ENCODE results near the gene RPL18.

RPL18 gene

GRCh38 chr19:48625891-48626327, 6.9 kb upstream of the RPL18 start:
- peaks cover 7% of the 10 kb centered on the region; the same call in 1 of the 2 replicates for H3K79me2 ChIP-seq (ENCODE audit: insufficient read depth, low read length)
- H3K9me3 ChIP-seq (ENCODE audit: insufficient read depth, low read depth, low read length): no peaks in the 10 kb centered on the region
- no peak overlapping the region for H3K4me2 ChIP-seq (ENCODE audit: low read depth, low read length, poor library complexity, severe bottlenecking)
- H3K4me3 ChIP-seq (ENCODE audit: low read length, poor library complexity, severe bottlenecking): no peak overlapping the region
- peaks cover 4% of the 10 kb centered on the region for H4K20me1 ChIP-seq (ENCODE audit: insufficient read depth, low read length, poor library complexity, severe bottlenecking)
- no peaks in the 10 kb centered on the region for H3K27me3 ChIP-seq (ENCODE audit: insufficient read depth, low read length, poor library complexity, severe bottlenecking)
- H3K9me2 ChIP-seq (replicated peaks; ENCODE audit: low read depth, low read length): no peaks in the 10 kb centered on the region
- H3K36me3 ChIP-seq (ENCODE audit: insufficient read depth, low read length): peaks cover 7% of the 10 kb centered on the region; the same call in 1 of the 2 replicates
- peaks cover 14% of the 10 kb centered on the region for H3K4me1 ChIP-seq (ENCODE audit: insufficient read depth, low read length, poor library complexity, severe bottlenecking)
- TF ChIP-seq, protein P1, sequence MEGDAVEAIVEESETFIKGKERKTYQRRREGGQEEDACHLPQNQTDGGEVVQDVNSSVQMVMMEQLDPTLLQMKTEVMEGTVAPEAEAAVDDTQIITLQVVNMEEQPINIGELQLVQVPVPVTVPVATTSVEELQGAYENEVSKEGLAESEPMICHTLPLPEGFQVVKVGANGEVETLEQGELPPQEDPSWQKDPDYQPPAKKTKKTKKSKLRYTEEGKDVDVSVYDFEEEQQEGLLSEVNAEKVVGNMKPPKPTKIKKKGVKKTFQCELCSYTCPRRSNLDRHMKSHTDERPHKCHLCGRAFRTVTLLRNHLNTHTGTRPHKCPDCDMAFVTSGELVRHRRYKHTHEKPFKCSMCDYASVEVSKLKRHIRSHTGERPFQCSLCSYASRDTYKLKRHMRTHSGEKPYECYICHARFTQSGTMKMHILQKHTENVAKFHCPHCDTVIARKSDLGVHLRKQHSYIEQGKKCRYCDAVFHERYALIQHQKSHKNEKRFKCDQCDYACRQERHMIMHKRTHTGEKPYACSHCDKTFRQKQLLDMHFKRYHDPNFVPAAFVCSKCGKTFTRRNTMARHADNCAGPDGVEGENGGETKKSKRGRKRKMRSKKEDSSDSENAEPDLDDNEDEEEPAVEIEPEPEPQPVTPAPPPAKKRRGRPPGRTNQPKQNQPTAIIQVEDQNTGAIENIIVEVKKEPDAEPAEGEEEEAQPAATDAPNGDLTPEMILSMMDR (conservative IDR thresholded peaks at IDR 0.05; ENCODE audit: low read length): no peak
- TF ChIP-seq EZH2phosphoT487 (IDR thresholded peaks at IDR 0.05; ENCODE audit: borderline replicate concordance): no peak
- no peak overlapping the region for H2AFZ ChIP-seq (ENCODE audit: low read length)
- no peaks in the 10 kb centered on the region for H3F3A ChIP-seq (ENCODE audit: low read depth)
- H3K9ac ChIP-seq (ENCODE audit: low read depth, low read length, poor library complexity, severe bottlenecking): no peak overlapping the region

DNA sequence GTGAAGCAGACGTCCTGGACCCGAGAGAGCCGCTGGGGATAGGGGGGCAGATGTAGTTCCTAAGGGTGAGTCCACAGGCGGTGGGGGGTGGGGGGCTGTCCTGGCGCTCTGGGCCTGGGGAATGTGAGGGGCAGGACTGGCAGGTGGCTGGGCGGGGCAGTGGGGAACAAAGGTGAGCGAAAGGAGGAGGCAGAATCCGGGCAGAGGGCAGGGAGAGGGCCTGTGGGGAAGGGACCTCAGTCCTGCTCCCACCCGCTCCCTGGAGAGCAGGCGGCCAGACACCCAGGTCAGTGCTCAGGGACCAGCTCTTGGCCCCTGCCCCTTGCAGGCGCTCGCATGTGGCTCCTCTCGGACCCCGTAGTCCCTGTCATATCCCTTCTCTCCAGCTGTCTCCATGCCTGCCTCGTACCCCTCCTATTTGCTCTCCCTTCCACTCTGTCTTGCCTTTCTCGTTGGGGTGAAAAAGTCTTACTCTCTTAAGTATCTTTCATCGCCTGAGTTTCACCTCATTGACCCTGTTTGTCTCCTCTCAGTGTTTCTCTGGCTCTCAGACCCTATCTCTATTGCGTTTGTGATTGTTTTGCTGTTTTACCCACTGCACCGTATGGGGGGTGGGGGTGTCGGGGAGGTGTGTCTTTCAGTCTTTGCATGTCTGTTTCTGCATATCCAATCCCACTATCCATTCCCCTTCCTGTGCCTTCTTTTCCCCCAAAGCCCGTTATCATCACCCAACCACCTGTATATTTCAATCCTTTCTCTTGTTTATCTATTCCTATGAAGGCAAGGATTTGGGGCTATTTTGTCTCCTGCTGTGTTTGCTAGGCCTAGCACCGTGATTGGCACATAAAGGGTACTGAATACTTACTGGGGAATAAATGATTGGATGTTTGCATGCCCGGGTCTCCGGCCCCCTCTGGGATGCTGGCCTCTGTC, 6.1 kb upstream of the RPL18 start:
- Histone ChIP-seq H3K9ac (ENCODE audit: low read depth, low read length, poor library complexity, severe bottlenecking) (peak overlapping the region; percentile 76), H3K4me3 (ENCODE audit: low read length, poor library complexity, severe bottlenecking) (peak overlapping the region; percentile 74), H4K20me1 (ENCODE audit: insufficient read depth, low read length, poor library complexity, severe bottlenecking) (peaks cover 4% of the 10 kb centered on the region), H3K4me2 (ENCODE audit: low read depth, low read length, poor library complexity, severe bottlenecking) (peak overlapping the region; percentile 87), H2AFZ (ENCODE audit: low read length) (no peak overlapping the region), H3F3A (ENCODE audit: low read depth) (no peaks in the 10 kb centered on the region), H3K9me3 (ENCODE audit: insufficient read depth, low read depth, low read length) (no peaks in the 10 kb centered on the region), H3K79me2 (ENCODE audit: insufficient read depth, low read length) (peaks cover 14% of the 10 kb centered on the region), H3K9me2 (replicated peaks; ENCODE audit: low read depth, low read length) (no peaks in the 10 kb centered on the region), H3K27me3 (ENCODE audit: insufficient read depth, low read length, poor library complexity, severe bottlenecking) (no peaks in the 10 kb centered on the region), H3K4me1 (ENCODE audit: insufficient read depth, low read length, poor library complexity, severe bottlenecking) (peaks cover 18% of the 10 kb centered on the region), H3K36me3 (ENCODE audit: insufficient read depth, low read length) (no peaks in the 10 kb centered on the region)
- TF ChIP-seq, protein P1 (conservative IDR thresholded peaks at IDR 0.05; ENCODE audit: low read length): no peak
- no peak for TF ChIP-seq EZH2phosphoT487 (IDR thresholded peaks at IDR 0.05; ENCODE audit: borderline replicate concordance)

- no peak overlapping the region for H2AFZ ChIP-seq (ENCODE audit: low read length)
These were observed 5.2 kb upstream of the RPL18 start for GRCh38 chr19:48624067-48624594.

More at GRCh38 chr19:48624067-48624594, 5.2 kb upstream of the RPL18 start:
- Histone ChIP-seq H4K20me1 (ENCODE audit: insufficient read depth, low read length, poor library complexity, severe bottlenecking) (peaks cover 4% of the 10 kb centered on the region), H3F3A (ENCODE audit: low read depth) (no peaks in the 10 kb centered on the region), H3K4me1 (ENCODE audit: insufficient read depth, low read length, poor library complexity, severe bottlenecking) (peaks cover 23% of the 10 kb centered on the region), H3K9me3 (ENCODE audit: insufficient read depth, low read depth, low read length) (no peaks in the 10 kb centered on the region), H3K4me2 (ENCODE audit: low read depth, low read length, poor library complexity, severe bottlenecking) (peak overlapping the region; percentile 87), H3K9me2 (replicated peaks; ENCODE audit: low read depth, low read length) (no peaks in the 10 kb centered on the region), H3K9ac (ENCODE audit: low read depth, low read length, poor library complexity, severe bottlenecking) (peak overlapping the region; percentile 76), H3K36me3 (ENCODE audit: insufficient read depth, low read length) (no peaks in the 10 kb centered on the region), H3K79me2 (ENCODE audit: insufficient read depth, low read length) (peaks cover 19% of the 10 kb centered on the region), H3K27me3 (ENCODE audit: insufficient read depth, low read length, poor library complexity, severe bottlenecking) (no peaks in the 10 kb centered on the region), H3K4me3 (ENCODE audit: low read length, poor library complexity, severe bottlenecking) (peak overlapping the region; percentile 74)
- no peak for TF ChIP-seq EZH2phosphoT487 (IDR thresholded peaks at IDR 0.05; ENCODE audit: borderline replicate concordance)
- TF ChIP-seq, protein P1 (conservative IDR thresholded peaks at IDR 0.05; ENCODE audit: low read length): no peak
